Endothelial cell of umbilical vein (primary cell): ENCODE measurements around the gene RHEX.

Experiments used
- CTCF ChIP-seq, 2 donors: IDR thresholded peaks; 1 replicate in 1 of 2; 2 replicates in 1 of 2; pipeline ENCODE4 v1.5.1; 2011; ENCODE audit warnings: low read length in 2 of 2, mild to moderate bottlenecking in 2 of 2, moderate library complexity in 2 of 2, control low read depth in 1 of 2, inconsistent platforms in 1 of 2, low read depth in 1 of 2; ENCODE audit not compliant: insufficient read depth in 1 of 2; ENCODE audit errors: extremely low read depth in 1 of 2
- EZH2 ChIP-seq: IDR thresholded peaks from 2 replicates; pipeline ENCODE4 v1.6.1; 2012; ENCODE audit warnings: borderline replicate concordance, low read depth, mild to moderate bottlenecking, moderate library complexity, low read length, inconsistent platforms; ENCODE audit not compliant: severe bottlenecking
- GATA2 ChIP-seq: IDR thresholded peaks from 2 replicates; pipeline ENCODE4 v1.7.0; 2011; ENCODE audit warnings: low read depth, mild to moderate bottlenecking, moderate library complexity, mixed read lengths, low read length; ENCODE audit not compliant: insufficient read length, insufficient read depth
- POLR2A ChIP-seq: IDR thresholded peaks from 2 replicates; pipeline ENCODE4 v1.6.1; 2012; ENCODE audit warnings: low read depth, mild to moderate bottlenecking, control low read depth, low read length
- POLR2AphosphoS5 ChIP-seq: IDR thresholded peaks from 2 replicates; pipeline ENCODE4 v1.6.1; 2012; ENCODE audit warnings: low read depth, mild to moderate bottlenecking, control low read depth, low read length, moderate library complexity; ENCODE audit not compliant: insufficient read depth

GRCh38 chr1:206107168-206107544 lies 54.2 kb downstream of the RHEX start:
- no peak for TF ChIP-seq CTCF (IDR thresholded peaks at IDR 0.05; ENCODE audit: extremely low read depth in 1 of 2, insufficient read depth in 1 of 2, low read depth in 1 of 2, low read length in 2 of 2)
- TF ChIP-seq POLR2A: no peak
- TF ChIP-seq EZH2: no peak
- TF ChIP-seq POLR2AphosphoS5: no peak
- TF ChIP-seq GATA2: no peak
